IMR-90 (cell line): ENCODE data around the gene AJAP1. TPM values are rescaled to one million over a fixed set of nuclear protein-coding genes. Genes with fewer than 3 reads are reported as not detected.

Experiments
- ATAC-seq: fragments of 200-7000 bp; cut with Tn5 transposase; 2 replicates; pipeline ENCODE4 v1.9.1; 2020; ENCODE audit warnings: low read depth, mild to moderate bottlenecking, moderate library complexity
- BruUV-seq: library from RNA; stranded (reverse); fragments of 400-500 nt; replicated peaks from 2 replicates; lab custom pipeline; 2021; lab: Mats Ljungman, UMichigan
- CTCF ChIA-PET: fragments of 300-600 bp; formaldehyde crosslinking; extraction: SDS; loops from one replicate; lab custom pipeline; 2021; ENCODE audit warnings: antibody characterized with exemption; lab: Yijun Ruan, JAX
- POLR2A ChIA-PET: fragments of 300-600 bp; sonication (Branson Sonifier 250); formaldehyde crosslinking; loops from one replicate; lab custom pipeline; 2022; ENCODE audit warnings: antibody characterized with exemption; ENCODE audit not compliant: unreplicated experiment; lab: Charles Lee
- DNase-seq: peaks from one replicate; pipeline ENCODE4 v3.0.0; 2013
- H2AFZ ChIP-seq: replicated peaks from 2 replicates; pipeline ENCODE3; 2013; ENCODE audit warnings: low read length, mild to moderate bottlenecking; ENCODE audit not compliant: poor library complexity
- H2AK5ac ChIP-seq: 2 replicates; pipeline ENCODE4 v1.6.1; 2013; ENCODE audit warnings: low read depth, low read length, inconsistent platforms
- H2AK9ac ChIP-seq: replicated peaks from 2 replicates; pipeline ENCODE3; 2013; ENCODE audit warnings: mild to moderate bottlenecking, low read depth, low read length, moderate library complexity; ENCODE audit not compliant: poor library complexity
- H2BK120ac ChIP-seq: 2 replicates; pipeline ENCODE4 v1.6.1; 2013; ENCODE audit warnings: low read depth, low read length, inconsistent platforms
- H2BK15ac ChIP-seq: 3 replicates; pipeline ENCODE4 v1.6.1; 2013; ENCODE audit warnings: low read depth, low read length, inconsistent platforms
- H2BK20ac ChIP-seq: 2 replicates; pipeline ENCODE4 v1.6.1; 2013; ENCODE audit warnings: low read depth, mild to moderate bottlenecking, inconsistent platforms, low read length, moderate library complexity
- H2BK5ac ChIP-seq: 2 replicates; pipeline ENCODE4 v1.6.1; 2013; ENCODE audit warnings: mild to moderate bottlenecking, low read depth, low read length, inconsistent platforms; ENCODE audit not compliant: poor library complexity, severe bottlenecking
- H3K14ac ChIP-seq: replicated peaks from 2 replicates; pipeline ENCODE4 v1.6.1; 2013; ENCODE audit warnings: low read depth, low read length, inconsistent platforms
- H3K18ac ChIP-seq: 2 replicates; pipeline ENCODE4 v1.6.1; 2013; ENCODE audit warnings: low read depth, low read length, control low read depth
- H3K23ac ChIP-seq: 2 replicates; pipeline ENCODE4 v1.6.1; 2013; ENCODE audit warnings: low read depth, low read length, inconsistent platforms
- H3K27ac ChIP-seq: 2 replicates; pipeline ENCODE4 v1.5.1; 2013; ENCODE audit warnings: mild to moderate bottlenecking, control low read depth, low read length; ENCODE audit not compliant: insufficient read depth
- H3K27me3 ChIP-seq: 2 replicates; pipeline ENCODE4 v1.6.1; 2013; ENCODE audit warnings: low read length; ENCODE audit not compliant: control insufficient read depth, insufficient read depth
- H3K36me3 ChIP-seq: 2 replicates; pipeline ENCODE4 v1.6.1; 2013; ENCODE audit warnings: low read length, mixed read lengths; ENCODE audit not compliant: control insufficient read depth, insufficient read depth
- H3K4ac ChIP-seq: 2 replicates; pipeline ENCODE4 v1.6.1; 2013; ENCODE audit warnings: low read depth, low read length, inconsistent platforms
- H3K4me1 ChIP-seq: 2 replicates; pipeline ENCODE4 v1.6.1; 2013; ENCODE audit warnings: low read length, mixed read lengths; ENCODE audit not compliant: control insufficient read depth, insufficient read depth
- H3K4me2 ChIP-seq: 2 replicates; pipeline ENCODE4 v1.6.1; 2013; ENCODE audit warnings: low read depth, mild to moderate bottlenecking, control low read depth, low read length, moderate library complexity
- H3K4me3 ChIP-seq: 2 replicates; pipeline ENCODE4 v1.5.1; 2013; ENCODE audit warnings: low read depth, mild to moderate bottlenecking, control low read depth, low read length, moderate library complexity; ENCODE audit not compliant: insufficient read depth
- H3K56ac ChIP-seq: 2 replicates; pipeline ENCODE4 v1.6.1; 2013; ENCODE audit warnings: low read length, inconsistent platforms; ENCODE audit not compliant: insufficient read depth; ENCODE audit errors: extremely low read depth
- H3K79me1 ChIP-seq, 2 experiments: 2 replicates each; pipeline ENCODE4 v1.6.1; 2013; ENCODE audit warnings: low read length in 2 of 2, inconsistent platforms in 1 of 2, low read depth in 1 of 2
- H3K9ac ChIP-seq: 2 replicates; pipeline ENCODE4 v1.6.1; 2013; ENCODE audit warnings: low read depth, low read length, control low read depth
- H3K9me1 ChIP-seq: 2 replicates; pipeline ENCODE4 v1.6.1; 2013; ENCODE audit warnings: low read length, inconsistent platforms; ENCODE audit not compliant: insufficient read depth
- H3K9me3 ChIP-seq: 2 replicates; pipeline ENCODE4 v1.6.1; 2013; ENCODE audit warnings: low read length; ENCODE audit not compliant: control insufficient read depth, insufficient read depth
- H4K20me1 ChIP-seq: 2 replicates; pipeline ENCODE4 v1.6.1; 2013; ENCODE audit warnings: low read length, inconsistent platforms; ENCODE audit not compliant: insufficient read depth
- H4K5ac ChIP-seq: 2 replicates; pipeline ENCODE4 v1.6.1; 2013; ENCODE audit warnings: mild to moderate bottlenecking, low read depth, low read length, control low read depth
- H4K8ac ChIP-seq, 2 experiments: 2 replicates each; pipeline ENCODE4 v1.6.1; 2013; ENCODE audit warnings: low read depth in 2 of 2, low read length in 2 of 2, control low read depth in 1 of 2, inconsistent platforms in 1 of 2
- H4K91ac ChIP-seq: 2 replicates; pipeline ENCODE4 v1.6.1; 2013; ENCODE audit warnings: low read depth, low read length, inconsistent platforms; ENCODE audit not compliant: insufficient read depth
- CEBPB ChIP-seq: IDR thresholded peaks from 2 replicates; pipeline ENCODE4 v1.6.1; 2012; ENCODE audit warnings: low read depth, low read length, improper control_type of control experiment
- CHD1 ChIP-seq: IDR thresholded peaks from 2 replicates; pipeline ENCODE4 v1.6.1; 2012; ENCODE audit warnings: low read depth, low read length, improper control_type of control experiment
- FOS ChIP-seq: fragments of 150-350 bp; IDR thresholded peaks from 2 replicates; pipeline ENCODE4 v1.6.1; 2016; ENCODE audit warnings: low read depth, low read length
- RFX5 ChIP-seq: IDR thresholded peaks from 2 replicates; pipeline ENCODE4 v1.8.0; 2012; ENCODE audit warnings: low read depth, mild to moderate bottlenecking, low read length, moderate library complexity
- WGBS, 2 experiments: methylation state at CpG; one replicate each; pipeline versions ENCODE4 v1.1.5 to v1.1.7; 2013; ENCODE audit warnings: missing lambda C conversion rate in 2 of 2; ENCODE audit not compliant: insufficient read length in 1 of 2; ENCODE audit errors: extremely low coverage in 2 of 2; 5-methylcytosine and 5-hydroxymethylcytosine counted together
- dilution Hi-C: fragments of 300-500 bp; cut with HindIII; formaldehyde crosslinking; loops from one replicate; pipeline ENCODE4 v1.14.3; 2018; ENCODE audit warnings: low sequenced_read_pairs; ENCODE audit not compliant: unreplicated experiment
- in situ Hi-C: fragments of 300-500 bp; cut with MboI; formaldehyde crosslinking; loops from 3 replicates; pipeline ENCODE4 v1.14.3; 2019; ENCODE audit warnings: low sequenced_read_pairs, inconsistent platforms, mixed read lengths
- intact Hi-C: fragments of 100-400 bp; cut with micrococcal nuclease; formaldehyde crosslinking; loops from 2 replicates; pipeline ENCODE4 v1.10.0; 2022
- polyA plus RNA-seq, 3 experiments: library from polyadenylated mRNA; depleted of rRNA; stranded (reverse); fragments of >200 nt; gene quantifications; 2 replicates each; pipeline ENCODE4 v1.2.3, GENCODE V29; 2012; ENCODE audit warnings: low replicate concordance in 1 of 3
- total RNA-seq: library from RNA; depleted of rRNA; stranded (reverse); fragments of >200 nt; gene quantifications from 2 replicates; pipeline ENCODE4 v1.2.3, GENCODE V29; 2012

The AJAP1 gene
- total and polyA plus RNA-seq, 2 of the 4 experiments (the other 2 are of a cell fraction) = under 0.01 to 0.02 TPM

- in situ Hi-C loops = loop anchor here (25.0 kb wide), 1 partner anchor 1293 kb away; no protein-coding TSS in a partner anchor
- H2AK9ac ChIP-seq = no peak overlapping the region
- H2AFZ ChIP-seq = no peak overlapping the region
- ChIA-PET POLR2A (no interaction called here), CTCF (no interaction called here)
- H3K18ac ChIP-seq = no peak overlapping the region
- no peak overlapping the region for H4K8ac ChIP-seq
- H3K36me3 ChIP-seq = no peaks in the 10 kb centered on the region
- peaks cover 39% of the 10 kb centered on the region for H3K9me3 ChIP-seq
- H3K27me3 ChIP-seq = no peaks in the 10 kb centered on the region
- no peak overlapping the region for H3K4me2 ChIP-seq
- no peaks in the 10 kb centered on the region for H3K9me1 ChIP-seq
- H3K79me1 ChIP-seq = no peaks in the 10 kb centered on the region
- intact Hi-C loops = no loop called here
- no peak overlapping the region for H2BK120ac ChIP-seq
- no peak overlapping the region for H3K9ac ChIP-seq
- H3K23ac ChIP-seq = no peak overlapping the region
- no peak overlapping the region for H3K14ac ChIP-seq
- H3K4me1 ChIP-seq = no peaks in the 10 kb centered on the region
- no peak overlapping the region for H2AK5ac ChIP-seq
- DNase-seq (no peak), ATAC-seq (no peak)
- no peaks in the 10 kb centered on the region for H4K20me1 ChIP-seq
- H3K4ac ChIP-seq = no peak overlapping the region
- no peak overlapping the region for H2BK15ac ChIP-seq
- H2BK20ac ChIP-seq = no peak overlapping the region
- H3K56ac ChIP-seq = no peak overlapping the region
- no peak overlapping the region for H4K5ac ChIP-seq
- H2BK5ac ChIP-seq = no peak overlapping the region
- BruUV-seq = no TSS peak
- H4K91ac ChIP-seq = no peak overlapping the region
- 60% methylated on average over 1 of the region's 13 CpGs; no CpG with 5 or more reads in 1 of the 2 experiments for WGBS, 2 experiments
- no peak overlapping the region for H3K4me3 ChIP-seq
- no peak for TF ChIP-seq FOS
- TF ChIP-seq CEBPB = no peak
- TF ChIP-seq CHD1 = no peak
- no peak for TF ChIP-seq RFX5
- no peak overlapping the region for H3K27ac ChIP-seq
- dilution Hi-C loops = no loop called here
Observed at GRCh38 chr1:4668743-4669700, 14.6 kb downstream of the AJAP1 start.
